Neural cell (in vitro differentiated cells): ENCODE data around the gene ZBTB7C.

Experiments
- EP300 ChIP-seq: fragments of 450-650 bp; conservative IDR thresholded peaks from 2 replicates; pipeline ENCODE4 v1.6.1; 2014; ENCODE audit warnings: antibody characterized with exemption, mild to moderate bottlenecking, moderate library complexity; ENCODE audit not compliant: poor library complexity, severe bottlenecking
- EZH2 ChIP-seq: fragments of 200-600, 300-800 bp; shearing (Covaris generic), sonication (generic); IDR thresholded peaks from 2 replicates; pipeline ENCODE4 v1.6.1; 2014; ENCODE audit warnings: antibody characterized with exemption, low read length, borderline replicate concordance, mild to moderate bottlenecking; ENCODE audit not compliant: insufficient read depth, poor library complexity, severe bottlenecking
- MXI1 ChIP-seq: fragments of 450-650 bp; conservative IDR thresholded peaks from 2 replicates; pipeline ENCODE4 v1.6.1; 2014; ENCODE audit warnings: antibody characterized with exemption, mild to moderate bottlenecking; ENCODE audit not compliant: poor library complexity, severe bottlenecking
- POLR2AphosphoS5 ChIP-seq: IDR thresholded peaks from 2 replicates; pipeline ENCODE4 v1.6.1; 2012
- RAD21 ChIP-seq: fragments of 450-650 bp; conservative IDR thresholded peaks from 2 replicates; pipeline ENCODE4 v1.6.1; 2014; ENCODE audit warnings: antibody characterized with exemption, mild to moderate bottlenecking, moderate library complexity
- TF ChIP-seq, protein P1 (sequence below): fragments of 450-650 bp; IDR thresholded peaks from 2 replicates; pipeline ENCODE4 v1.5.1; 2014; ENCODE audit warnings: antibody characterized with exemption, mild to moderate bottlenecking, moderate library complexity; ENCODE audit not compliant: poor library complexity, severe bottlenecking

- TF ChIP-seq EZH2, result no peak
- TF ChIP-seq, protein P1, sequence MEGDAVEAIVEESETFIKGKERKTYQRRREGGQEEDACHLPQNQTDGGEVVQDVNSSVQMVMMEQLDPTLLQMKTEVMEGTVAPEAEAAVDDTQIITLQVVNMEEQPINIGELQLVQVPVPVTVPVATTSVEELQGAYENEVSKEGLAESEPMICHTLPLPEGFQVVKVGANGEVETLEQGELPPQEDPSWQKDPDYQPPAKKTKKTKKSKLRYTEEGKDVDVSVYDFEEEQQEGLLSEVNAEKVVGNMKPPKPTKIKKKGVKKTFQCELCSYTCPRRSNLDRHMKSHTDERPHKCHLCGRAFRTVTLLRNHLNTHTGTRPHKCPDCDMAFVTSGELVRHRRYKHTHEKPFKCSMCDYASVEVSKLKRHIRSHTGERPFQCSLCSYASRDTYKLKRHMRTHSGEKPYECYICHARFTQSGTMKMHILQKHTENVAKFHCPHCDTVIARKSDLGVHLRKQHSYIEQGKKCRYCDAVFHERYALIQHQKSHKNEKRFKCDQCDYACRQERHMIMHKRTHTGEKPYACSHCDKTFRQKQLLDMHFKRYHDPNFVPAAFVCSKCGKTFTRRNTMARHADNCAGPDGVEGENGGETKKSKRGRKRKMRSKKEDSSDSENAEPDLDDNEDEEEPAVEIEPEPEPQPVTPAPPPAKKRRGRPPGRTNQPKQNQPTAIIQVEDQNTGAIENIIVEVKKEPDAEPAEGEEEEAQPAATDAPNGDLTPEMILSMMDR, result no peak
- no peak for TF ChIP-seq MXI1
- no peak for TF ChIP-seq EP300
- no peak for TF ChIP-seq POLR2AphosphoS5
- no peak for TF ChIP-seq RAD21
These were observed 303.9 kb downstream of the ZBTB7C start for GRCh38 chr18:48105317-48105716.
